Astrocyte of the hippocampus (primary cell): Measurements from ENCODE around the gene DGKI.
A peak's percentile ranks its signal among the peaks of the same experiment; 100 is the strongest.
"Not testable (repeated sequence)": the region's sequence is repeated elsewhere in the genome, so short reads cannot be mapped to it uniquely, and the experiment has no call there.

Experiments
- DNase-seq: peaks from one replicate; pipeline ENCODE4 v3.0.0; 2011; ENCODE audit warnings: low read depth, low spot score

DGKI gene

GRCh38 chr7:137835486-137836112 lies 11.2 kb downstream of the DGKI start:
- DNase-seq = no peak

- no peak for DNase-seq
Measured at GRCh38 chr7:137834552-137834951, 12.2 kb downstream of the DGKI start.

- DNase-seq = not testable (repeated sequence)
Measured at GRCh38 chr7:137832990-137833389, 13.8 kb downstream of the DGKI start.

GRCh38 chr7:137832382-137832781 lies 14.4 kb downstream of the DGKI start:
- no peak for DNase-seq

GRCh38 chr7:137831555-137831954 lies 15.2 kb downstream of the DGKI start:
- DNase-seq = not testable (repeated sequence)

- DNase-seq = no peak
Measured at GRCh38 chr7:137829337-137829992, 17.3 kb downstream of the DGKI start.

GRCh38 chr7:137828456-137828855 lies 18.3 kb downstream of the DGKI start:
- no peak for DNase-seq

- DNase-seq = no peak
Measured at GRCh38 chr7:137825489-137825888, 21.3 kb downstream of the DGKI start.

GRCh38 chr7:137820677-137821420 lies 25.9 kb downstream of the DGKI start:
- DNase-seq = peak; percentile 87

GRCh38 chr7:137820156-137820555 lies 26.6 kb downstream of the DGKI start:
- DNase-seq = peak; percentile 31

GRCh38 chr7:137818036-137818435 lies 28.7 kb downstream of the DGKI start:
- peak; percentile 22 for DNase-seq

- no peak for DNase-seq
Measured at GRCh38 chr7:137816696-137817320, 30.0 kb downstream of the DGKI start.

- DNase-seq = no peak
Measured at GRCh38 chr7:137813541-137813940, 33.2 kb downstream of the DGKI start.

- no peak for DNase-seq
Measured at GRCh38 chr7:137810248-137810647, 36.5 kb downstream of the DGKI start.

- DNase-seq = no peak
Measured at GRCh38 chr7:137804836-137805235, 41.9 kb downstream of the DGKI start.

GRCh38 chr7:137801491-137801890 lies 45.3 kb downstream of the DGKI start:
- no peak for DNase-seq

- peak; percentile 27 for DNase-seq
Measured at GRCh38 chr7:137801003-137801402, 45.8 kb downstream of the DGKI start.

- no peak for DNase-seq
Measured at GRCh38 chr7:137798073-137798763, 48.6 kb downstream of the DGKI start.

GRCh38 chr7:137795211-137795610 lies 51.6 kb downstream of the DGKI start:
- no peak for DNase-seq

- DNase-seq = no peak
Measured at GRCh38 chr7:137791930-137792329, 54.8 kb downstream of the DGKI start.

GRCh38 chr7:137790828-137791227 lies 55.9 kb downstream of the DGKI start:
- DNase-seq = no peak
